MM.1S (cell line): ENCODE data around the gene FGF12.

Experiments used
- CTCF ChIP-seq: fragments of 300-600 bp; sonication (generic); IDR thresholded peaks from 2 replicates; pipeline ENCODE4 v1.5.1; 2016; ENCODE audit warnings: antibody characterized with exemption, low read length, mixed read lengths
- EZH2 ChIP-seq: fragments of 300-600 bp; sonication (generic); optimal IDR thresholded peaks from 2 replicates; pipeline ENCODE3; 2017; ENCODE audit warnings: low read depth, mild to moderate bottlenecking, antibody characterized with exemption, low read length, mixed read lengths

GRCh38 chr3:192259661-192260060 lies 467.7 kb downstream of the FGF12 start:
- TF ChIP-seq CTCF (no peak), EZH2 (no peak)
